Measurements from ENCODE around the gene MID1.

MID1 gene

DNA sequence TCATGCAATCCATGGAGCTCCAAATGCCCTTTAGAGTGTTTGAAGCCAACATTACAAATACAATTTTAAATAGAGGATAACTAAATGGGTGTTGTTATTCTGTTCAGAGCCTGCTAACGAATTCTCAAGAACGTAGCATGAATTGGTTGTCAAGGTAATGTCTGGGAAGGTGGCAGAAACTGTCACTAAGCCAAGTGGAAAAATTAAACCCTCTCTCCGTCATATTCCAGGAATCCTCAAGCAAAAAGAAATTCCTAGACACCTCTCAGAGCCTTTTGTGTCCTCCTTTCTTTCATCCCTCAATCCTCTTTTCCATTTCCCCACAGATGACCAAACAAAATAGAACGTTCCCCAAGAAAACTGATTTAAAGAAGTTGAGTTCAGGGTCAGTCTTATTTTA lies 204.0 kb downstream of the MID1 start:
- Histone ChIP-seq H3K9me3 (ENCODE audit: insufficient read depth, low read depth, low read length) (no peaks in the 10 kb centered on the region), H3K27me3 (ENCODE audit: insufficient read depth, low read length) (no peaks in the 10 kb centered on the region), H3K27ac (ENCODE audit: low read length) (no peak overlapping the region), H3K4me3 (ENCODE audit: low read length) (no peak overlapping the region), H3K9ac (ENCODE audit: low read depth, low read length) (no peak overlapping the region), H3K4me1 (ENCODE audit: insufficient read depth, low read length) (no peaks in the 10 kb centered on the region), H3K36me3 (ENCODE audit: insufficient read depth, low read depth, low read length) (no peaks in the 10 kb centered on the region)

DNA sequence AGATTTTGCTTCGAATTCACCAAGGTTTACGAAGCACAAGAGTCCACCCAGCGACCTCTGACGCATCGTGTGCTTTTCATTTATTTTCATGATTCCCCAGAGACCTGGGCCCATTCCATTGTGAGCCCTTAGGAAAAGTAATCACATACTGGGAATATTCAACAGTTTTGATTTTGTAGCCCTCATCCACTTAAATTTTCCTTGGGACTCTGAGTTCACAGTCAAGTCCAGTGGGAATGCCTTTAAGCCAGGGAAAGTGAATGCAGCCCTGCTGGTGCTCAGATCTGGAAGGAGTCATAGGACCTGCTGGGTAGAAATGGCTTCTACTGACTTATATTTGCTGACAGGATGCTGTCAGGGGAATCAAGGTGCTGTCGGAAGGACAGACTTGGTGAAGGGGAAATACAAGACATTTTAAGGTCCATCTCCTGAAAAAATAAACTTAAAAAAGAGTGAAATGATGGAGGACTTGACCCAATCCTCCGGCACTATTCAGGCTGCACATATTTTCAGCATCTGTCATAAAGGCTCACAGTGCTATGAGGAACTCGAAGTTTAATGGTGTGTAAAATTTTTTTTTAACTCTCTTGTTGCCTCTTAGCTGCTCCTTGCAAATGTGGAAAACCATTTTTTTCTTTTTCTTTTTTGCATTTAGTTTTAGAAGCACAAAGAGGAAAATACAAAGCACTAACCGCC lies 204.9 kb downstream of the MID1 start:
- Histone ChIP-seq H3K27ac (ENCODE audit: low read length) (no peak overlapping the region), H3K9ac (ENCODE audit: low read depth, low read length) (no peak overlapping the region)

DNA sequence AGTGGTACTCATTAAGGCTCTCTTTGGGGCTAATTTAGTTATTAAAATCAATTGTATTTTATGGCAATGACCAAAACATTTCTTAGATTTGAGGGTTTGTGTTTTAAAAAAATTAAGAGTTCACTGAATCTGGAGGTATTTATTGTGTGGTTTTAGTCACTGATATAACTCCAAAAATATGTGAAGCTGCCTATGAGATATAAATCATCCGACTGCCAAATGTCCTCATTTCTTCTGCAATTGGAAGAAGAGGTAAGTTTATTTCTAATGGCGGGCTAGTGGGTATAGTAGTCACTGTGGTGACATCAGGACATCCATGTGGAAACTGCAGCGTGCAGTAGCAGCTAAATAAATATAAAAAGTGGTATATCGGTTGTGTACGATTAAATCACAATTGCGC lies 205.5 kb downstream of the MID1 start:
- no peak overlapping the region for H3K4me3 ChIP-seq (ENCODE audit: low read length)
- no peaks in the 10 kb centered on the region for H3K4me1 ChIP-seq (ENCODE audit: insufficient read depth, low read length)
- no peak overlapping the region for H3K9ac ChIP-seq (ENCODE audit: low read depth, low read length)
- H3K27ac ChIP-seq (ENCODE audit: low read length), result no peak overlapping the region
- no peaks in the 10 kb centered on the region for H3K27me3 ChIP-seq (ENCODE audit: insufficient read depth, low read length)
- H3K36me3 ChIP-seq (ENCODE audit: insufficient read depth, low read depth, low read length), result no peaks in the 10 kb centered on the region
- H3K9me3 ChIP-seq (ENCODE audit: insufficient read depth, low read depth, low read length), result no peaks in the 10 kb centered on the region

More for the DNA sequence above, 204.9 kb downstream of the MID1 start:
- Histone ChIP-seq H3K4me3 (ENCODE audit: low read length) (no peak overlapping the region), H3K4me1 (ENCODE audit: insufficient read depth, low read length) (no peaks in the 10 kb centered on the region), H3K9me3 (ENCODE audit: insufficient read depth, low read depth, low read length) (no peaks in the 10 kb centered on the region), H3K27me3 (ENCODE audit: insufficient read depth, low read length) (no peaks in the 10 kb centered on the region), H3K36me3 (ENCODE audit: insufficient read depth, low read depth, low read length) (no peaks in the 10 kb centered on the region)

DNA sequence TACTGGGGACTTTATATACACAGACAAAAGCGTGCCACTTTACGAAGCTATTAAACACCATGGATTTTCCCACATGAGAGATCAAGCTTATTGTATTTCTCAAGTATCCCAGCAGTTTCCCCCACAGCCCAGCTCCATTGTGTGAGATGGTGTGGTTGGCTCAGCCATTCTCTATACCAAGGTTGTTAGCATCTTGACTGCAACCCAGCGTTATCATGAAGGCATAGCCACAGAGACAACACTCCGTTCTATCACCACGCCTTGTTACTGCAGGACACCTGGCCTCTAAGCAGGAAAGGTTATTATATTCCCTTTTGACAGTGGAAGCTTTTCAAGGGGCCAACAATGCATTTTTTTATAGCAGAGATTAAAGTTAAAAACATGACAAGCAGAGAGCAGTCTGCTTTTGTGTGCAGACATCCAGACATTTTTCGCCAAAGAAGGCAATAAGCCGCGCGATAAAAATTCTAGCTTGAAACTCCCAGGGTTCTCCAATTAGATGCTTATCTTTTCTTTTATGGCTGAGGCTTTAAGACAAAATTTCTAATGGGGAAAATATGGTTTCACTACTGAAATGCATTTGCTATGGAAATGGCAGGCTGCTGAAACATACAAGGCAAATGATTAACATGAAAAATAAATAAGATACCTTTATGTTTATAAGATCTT lies 206.1 kb downstream of the MID1 start:
- Histone ChIP-seq H3K36me3 (ENCODE audit: insufficient read depth, low read depth, low read length) (no peaks in the 10 kb centered on the region), H3K27me3 (ENCODE audit: insufficient read depth, low read length) (no peaks in the 10 kb centered on the region), H3K9ac (ENCODE audit: low read depth, low read length) (no peak overlapping the region), H3K27ac (ENCODE audit: low read length) (no peak overlapping the region), H3K9me3 (ENCODE audit: insufficient read depth, low read depth, low read length) (no peaks in the 10 kb centered on the region), H3K4me1 (ENCODE audit: insufficient read depth, low read length) (no peaks in the 10 kb centered on the region), H3K4me3 (ENCODE audit: low read length) (no peak overlapping the region)

DNA sequence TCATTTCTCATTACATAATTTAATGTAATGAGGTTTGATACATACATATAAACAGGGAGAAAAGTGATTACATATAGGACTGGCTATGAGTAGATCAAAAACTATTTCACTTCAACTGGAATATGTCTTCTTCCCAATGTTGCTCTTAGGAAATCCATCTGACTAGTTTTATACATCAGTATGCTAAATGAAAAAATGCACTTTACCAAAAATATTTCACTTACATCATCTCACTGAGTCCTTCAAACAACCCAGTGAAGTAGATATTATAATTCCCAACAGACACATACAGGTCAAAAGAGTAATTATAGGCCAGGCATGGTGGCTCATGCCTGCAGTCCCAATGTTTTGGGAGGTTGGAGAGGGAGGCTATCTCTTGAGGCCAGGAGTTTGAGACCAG lies 215.9 kb downstream of the MID1 start:
- Histone ChIP-seq H3K4me3 (ENCODE audit: low read length) (no peak overlapping the region), H3K36me3 (ENCODE audit: insufficient read depth, low read depth, low read length) (no peaks in the 10 kb centered on the region), H3K4me1 (ENCODE audit: insufficient read depth, low read length) (no peaks in the 10 kb centered on the region), H3K9ac (ENCODE audit: low read depth, low read length) (no peak overlapping the region), H3K27ac (ENCODE audit: low read length) (no peak overlapping the region), H3K9me3 (ENCODE audit: insufficient read depth, low read depth, low read length) (no peaks in the 10 kb centered on the region), H3K27me3 (ENCODE audit: insufficient read depth, low read length) (no peaks in the 10 kb centered on the region)

DNA sequence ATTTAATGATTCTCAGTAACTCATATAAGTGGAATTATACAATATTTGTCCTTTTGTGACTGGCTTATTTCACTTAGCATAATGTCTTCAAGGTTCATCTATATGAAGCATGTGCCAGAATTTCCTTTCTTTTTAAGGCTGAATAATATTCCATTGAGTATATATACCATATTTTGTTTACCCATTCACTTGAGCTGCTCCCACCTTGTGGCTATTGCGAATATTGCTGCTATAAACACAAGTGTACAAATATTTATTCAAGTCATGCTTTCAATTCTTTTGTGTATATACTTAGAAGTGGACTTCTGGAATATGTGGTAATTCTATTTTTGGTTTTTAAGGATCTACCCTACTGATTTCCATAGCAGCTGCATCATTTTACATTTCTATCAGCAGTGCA lies 219.1 kb downstream of the MID1 start:
- Histone ChIP-seq H3K9ac (ENCODE audit: low read depth, low read length) (no peak overlapping the region), H3K4me1 (ENCODE audit: insufficient read depth, low read length) (no peaks in the 10 kb centered on the region), H3K4me3 (ENCODE audit: low read length) (no peak overlapping the region), H3K9me3 (ENCODE audit: insufficient read depth, low read depth, low read length) (no peaks in the 10 kb centered on the region), H3K36me3 (ENCODE audit: insufficient read depth, low read depth, low read length) (no peaks in the 10 kb centered on the region), H3K27me3 (ENCODE audit: insufficient read depth, low read length) (no peaks in the 10 kb centered on the region), H3K27ac (ENCODE audit: low read length) (no peak overlapping the region)

DNA sequence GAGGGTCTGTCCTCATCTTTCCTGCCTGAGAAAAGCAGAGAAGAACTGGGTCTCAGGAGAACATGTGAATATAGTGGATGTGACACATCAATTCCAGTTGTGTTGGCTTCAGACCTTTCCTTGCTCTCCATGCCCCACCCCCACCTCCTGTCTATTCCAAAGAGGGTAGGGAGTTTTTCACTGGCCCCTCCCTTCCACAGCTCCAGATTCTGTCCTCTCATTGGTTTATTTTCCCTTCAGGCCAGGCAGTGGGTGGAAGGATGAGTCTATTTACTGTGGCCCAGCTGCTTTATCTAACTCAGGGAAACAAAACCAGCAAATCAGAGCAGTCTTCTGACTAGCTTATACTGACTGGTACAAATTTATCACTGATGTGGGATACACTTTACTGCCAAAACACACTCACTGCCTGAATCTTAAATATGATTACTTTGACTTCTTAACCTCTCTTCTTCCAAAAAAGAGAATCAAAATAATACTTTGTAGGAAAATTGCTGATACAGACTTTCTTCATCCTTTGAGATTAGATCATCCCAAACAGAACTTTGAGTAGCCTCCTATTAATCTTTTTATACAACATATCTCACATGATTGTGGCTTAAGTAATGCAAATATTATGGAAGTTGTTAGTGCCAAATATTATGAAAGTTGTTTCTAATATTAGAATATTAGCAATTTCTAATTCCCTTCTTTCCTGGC lies 221.2 kb downstream of the MID1 start:
- Histone ChIP-seq H3K27me3 (ENCODE audit: insufficient read depth, low read length) (no peaks in the 10 kb centered on the region), H3K36me3 (ENCODE audit: insufficient read depth, low read depth, low read length) (no peaks in the 10 kb centered on the region), H3K4me3 (ENCODE audit: low read length) (no peak overlapping the region), H3K9me3 (ENCODE audit: insufficient read depth, low read depth, low read length) (no peaks in the 10 kb centered on the region), H3K27ac (ENCODE audit: low read length) (no peak overlapping the region), H3K9ac (ENCODE audit: low read depth, low read length) (no peak overlapping the region), H3K4me1 (ENCODE audit: insufficient read depth, low read length) (no peaks in the 10 kb centered on the region)

DNA sequence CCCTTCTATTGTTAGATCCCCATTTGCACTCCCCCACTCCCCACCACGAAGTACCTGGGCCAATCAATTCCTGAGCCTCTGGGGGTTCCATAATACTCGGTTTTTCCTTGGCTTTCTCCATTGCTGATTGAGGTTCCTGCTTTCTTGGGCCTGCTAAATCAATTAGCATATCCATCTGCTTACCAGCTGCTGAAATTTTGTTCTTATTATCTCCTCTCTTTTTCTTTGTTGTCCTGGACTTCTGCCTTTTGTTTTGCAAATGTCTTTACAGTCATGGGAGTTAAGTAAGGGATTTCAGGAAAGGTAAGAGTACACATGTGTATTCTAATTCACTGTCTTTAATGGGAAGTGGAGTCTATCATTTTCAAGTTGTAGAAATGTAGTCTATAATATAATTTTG lies 222.2 kb downstream of the MID1 start:
- Histone ChIP-seq H3K36me3 (ENCODE audit: insufficient read depth, low read depth, low read length) (no peaks in the 10 kb centered on the region), H3K9me3 (ENCODE audit: insufficient read depth, low read depth, low read length) (no peaks in the 10 kb centered on the region), H3K4me3 (ENCODE audit: low read length) (no peak overlapping the region), H3K9ac (ENCODE audit: low read depth, low read length) (no peak overlapping the region), H3K4me1 (ENCODE audit: insufficient read depth, low read length) (no peaks in the 10 kb centered on the region), H3K27me3 (ENCODE audit: insufficient read depth, low read length) (no peaks in the 10 kb centered on the region), H3K27ac (ENCODE audit: low read length) (no peak overlapping the region)

DNA sequence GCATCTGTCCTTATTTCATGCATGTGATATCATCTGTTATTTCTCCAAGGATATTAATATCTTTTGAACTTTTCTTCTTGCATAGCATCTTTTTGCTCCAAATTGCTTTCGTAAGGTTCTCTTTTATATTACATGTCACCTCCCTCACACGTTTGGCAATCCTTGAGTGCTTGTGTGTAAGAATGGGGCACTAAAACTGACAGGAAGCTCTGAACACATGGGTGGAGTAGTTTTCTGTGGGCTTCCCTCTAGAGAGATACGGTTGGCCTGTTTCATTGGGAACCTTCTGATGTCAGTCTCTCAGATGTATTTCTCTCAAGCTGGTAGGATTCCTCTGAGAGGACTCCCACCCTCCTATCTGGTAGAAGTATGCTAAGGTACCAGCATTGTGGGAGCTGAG lies 223.0 kb downstream of the MID1 start:
- no peak overlapping the region for H3K9ac ChIP-seq (ENCODE audit: low read depth, low read length)
- no peak overlapping the region for H3K4me3 ChIP-seq (ENCODE audit: low read length)
- H3K27ac ChIP-seq (ENCODE audit: low read length), result no peak overlapping the region
- H3K4me1 ChIP-seq (ENCODE audit: insufficient read depth, low read length), result no peaks in the 10 kb centered on the region
- H3K9me3 ChIP-seq (ENCODE audit: insufficient read depth, low read depth, low read length), result no peaks in the 10 kb centered on the region
- H3K36me3 ChIP-seq (ENCODE audit: insufficient read depth, low read depth, low read length), result no peaks in the 10 kb centered on the region
- H3K27me3 ChIP-seq (ENCODE audit: insufficient read depth, low read length), result no peaks in the 10 kb centered on the region

DNA sequence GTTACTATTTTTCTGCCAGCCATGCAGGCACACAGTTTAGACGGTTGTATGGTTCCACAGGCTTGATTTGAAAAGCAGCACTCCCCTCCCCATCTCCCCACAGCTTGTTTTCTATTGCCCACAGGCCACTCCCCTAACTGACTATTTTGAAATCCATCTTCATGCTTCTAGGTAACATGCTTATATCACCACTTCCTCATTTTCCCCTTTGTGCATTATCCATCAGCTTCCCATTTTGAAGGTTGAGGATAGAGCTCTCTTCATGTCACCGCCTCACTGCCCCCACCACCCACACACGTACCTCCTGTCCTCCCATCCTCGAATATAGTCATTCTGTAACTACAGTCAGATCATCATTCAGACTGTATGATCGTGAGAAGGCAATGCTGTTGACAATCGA lies 224.7 kb downstream of the MID1 start:
- H3K9ac ChIP-seq (ENCODE audit: low read depth, low read length), result no peak overlapping the region

More for the DNA sequence above, 224.7 kb downstream of the MID1 start:
- H3K27me3 ChIP-seq (ENCODE audit: insufficient read depth, low read length), result no peaks in the 10 kb centered on the region
- H3K9me3 ChIP-seq (ENCODE audit: insufficient read depth, low read depth, low read length), result no peaks in the 10 kb centered on the region
- no peaks in the 10 kb centered on the region for H3K36me3 ChIP-seq (ENCODE audit: insufficient read depth, low read depth, low read length)
- H3K27ac ChIP-seq (ENCODE audit: low read length), result no peak overlapping the region
- no peaks in the 10 kb centered on the region for H3K4me1 ChIP-seq (ENCODE audit: insufficient read depth, low read length)
- no peak overlapping the region for H3K4me3 ChIP-seq (ENCODE audit: low read length)
